Epithelial cell of esophagus (primary cell): ENCODE results near the gene SUSD5.

Experiments
- DNase-seq: peaks from one replicate; pipeline ENCODE4 v3.0.0; 2010; ENCODE audit warnings: low read depth
- H3K4me3 ChIP-seq: 2 replicates; pipeline ENCODE4 v1.5.1; 2011; ENCODE audit warnings: mild to moderate bottlenecking, low read length, control low read depth
- CTCF ChIP-seq: IDR thresholded peaks from 2 replicates; pipeline ENCODE4 v1.5.1; 2011; ENCODE audit warnings: low read depth, mild to moderate bottlenecking, low read length, control low read depth, inconsistent platforms; ENCODE audit not compliant: insufficient read depth; ENCODE audit errors: missing control alignments

Gene SUSD5

GRCh38 chr3:33218446-33219174 is at the start of gene SUSD5:
SUSD5 (minus strand) TSS chr3:33218810; CDS start chr3:33218797, 13 bp downstream.
- peak within 1 kb of the TSS; percentile 41 for H3K4me3 ChIP-seq
- no peak for TF ChIP-seq CTCF
- peak; percentile 56 for DNase-seq

- TF ChIP-seq CTCF, result no peak
- no peak overlapping the region for H3K4me3 ChIP-seq
- DNase-seq, result no peak
Measured at GRCh38 chr3:33260104-33260503, 41.5 kb upstream of the SUSD5 start.

GRCh38 chr3:33256249-33256648 is 37.6 kb upstream of the SUSD5 start:
- H3K4me3 ChIP-seq, result no peak overlapping the region
- TF ChIP-seq CTCF, result no peak
- DNase-seq, result no peak

- no peak overlapping the region for H3K4me3 ChIP-seq
- TF ChIP-seq CTCF, result no peak
- no peak for DNase-seq
Measured at GRCh38 chr3:33250712-33251111, 32.1 kb upstream of the SUSD5 start.

GRCh38 chr3:33246786-33247185 is 28.2 kb upstream of the SUSD5 start:
- no peak for TF ChIP-seq CTCF
- H3K4me3 ChIP-seq, result no peak overlapping the region
- no peak for DNase-seq

- DNase-seq, result no peak
- no peak overlapping the region for H3K4me3 ChIP-seq
- TF ChIP-seq CTCF, result no peak
Measured at GRCh38 chr3:33240261-33240660, 21.7 kb upstream of the SUSD5 start.

- TF ChIP-seq CTCF, result no peak
- H3K4me3 ChIP-seq, result no peak overlapping the region
- no peak for DNase-seq
Measured at GRCh38 chr3:33238923-33239322, 20.3 kb upstream of the SUSD5 start.
